WTC11 (cell line): Measurements from ENCODE around the gene KDF1.

Experiments
- ATF2 ChIP-seq: sonication (generic); formaldehyde crosslinking; IDR thresholded peaks from 2 replicates; pipeline ENCODE4 v1.8.1; 2022; ENCODE audit warnings: low read depth, missing genetic modification reagents, borderline replicate concordance
- CTCF ChIP-seq: fragments of 200-600 bp; IDR thresholded peaks from 2 replicates; pipeline ENCODE4 v1.8.0; 2022; ENCODE audit warnings: antibody characterized with exemption
- E2F1 ChIP-seq: sonication (generic); formaldehyde crosslinking; IDR thresholded peaks from 2 replicates; pipeline ENCODE4 v1.8.0; 2022; ENCODE audit warnings: mild to moderate bottlenecking, missing genetic modification reagents
- ELF4 ChIP-seq: sonication (generic); formaldehyde crosslinking; IDR thresholded peaks from 2 replicates; pipeline ENCODE4 v1.8.1; 2022; ENCODE audit warnings: low read depth, mild to moderate bottlenecking, moderate library complexity, missing genetic modification reagents
- FOXJ3 ChIP-seq: sonication (generic); formaldehyde crosslinking; IDR thresholded peaks from 2 replicates; pipeline ENCODE4 v1.9.0; 2021; ENCODE audit warnings: missing genetic modification reagents, mild to moderate bottlenecking, borderline replicate concordance
- FOXP1 ChIP-seq: sonication (generic); formaldehyde crosslinking; IDR thresholded peaks from 2 replicates; pipeline ENCODE4 v1.8.0; 2022; ENCODE audit warnings: missing genetic modification reagents, mild to moderate bottlenecking, moderate library complexity, borderline replicate concordance
- JUN ChIP-seq: sonication (generic); formaldehyde crosslinking; IDR thresholded peaks from 2 replicates; pipeline ENCODE4 v1.8.0; 2023; ENCODE audit warnings: mild to moderate bottlenecking, missing genetic modification reagents
- KAT7 ChIP-seq: sonication (generic); formaldehyde crosslinking; IDR thresholded peaks from 2 replicates; pipeline ENCODE4 v1.8.1; 2023; ENCODE audit warnings: missing genetic modification reagents, mild to moderate bottlenecking, borderline replicate concordance
- MAX ChIP-seq: sonication (generic); formaldehyde crosslinking; IDR thresholded peaks from 2 replicates; pipeline ENCODE4 v1.8.0; 2022; ENCODE audit warnings: mild to moderate bottlenecking, missing genetic modification reagents
- SMAD3 ChIP-seq: sonication (generic); formaldehyde crosslinking; IDR thresholded peaks from 2 replicates; pipeline ENCODE4 v1.8.0; 2022; ENCODE audit warnings: missing genetic modification reagents, mild to moderate bottlenecking, borderline replicate concordance
- SP1 ChIP-seq: sonication (generic); formaldehyde crosslinking; conservative IDR thresholded peaks from 2 replicates; pipeline ENCODE4 v1.8.1; 2022; ENCODE audit warnings: missing genetic modification reagents
- TEAD4 ChIP-seq: sonication (generic); formaldehyde crosslinking; IDR thresholded peaks from 2 replicates; pipeline ENCODE4 v1.8.0; 2022; ENCODE audit warnings: mild to moderate bottlenecking, missing genetic modification reagents
- USF2 ChIP-seq: sonication (generic); formaldehyde crosslinking; IDR thresholded peaks from 2 replicates; pipeline ENCODE4 v1.8.1; 2023; ENCODE audit warnings: mild to moderate bottlenecking, missing genetic modification reagents, moderate library complexity
- ZNF317 ChIP-seq: sonication (generic); formaldehyde crosslinking; IDR thresholded peaks from 2 replicates; pipeline ENCODE4 v1.8.1; 2023; ENCODE audit warnings: low read depth, mild to moderate bottlenecking, moderate library complexity, missing genetic modification reagents, borderline replicate concordance

- TF ChIP-seq JUN (CRISPR knock-in tag) (no peak), SMAD3 (CRISPR knock-in tag) (no peak), SP1 (CRISPR knock-in tag) (no peak), KAT7 (no peak), E2F1 (CRISPR knock-in tag) (no peak), FOXJ3 (no peak), USF2 (CRISPR knock-in tag) (no peak), CTCF (no peak), ZNF317 (no peak), MAX (no peak), ATF2 (CRISPR knock-in tag) (no peak), ELF4 (no peak), TEAD4 (CRISPR knock-in tag) (no peak), FOXP1 (no peak)
These were observed 40.0 kb upstream of the KDF1 start for GRCh38 chr1:27000090-27000816.
